SIG-M5 treated with dmso at 0.1 percent for 504 hours (cell line): ENCODE data around the gene HAUS2.
"Not testable (repeated sequence)": the region's sequence is repeated elsewhere in the genome, so short reads cannot be mapped to it uniquely, and the experiment has no call there.

ENCODE experiments used
- DNase-seq: peaks from one replicate; lab custom pipeline; 2025; ENCODE audit not compliant: unreplicated experiment; lab: John Stamatoyannopoulos, UW

Gene HAUS2

GRCh38 chr15:42548249-42549031, at the start of gene HAUS2, which contains the start of gene LRRC57:
Gene HAUS2 (plus strand): TSS chr15:42548838. CDS start chr15:42548873, 35 bp downstream.
Gene LRRC57 (minus strand): TSS chr15:42548793. CDS start chr15:42548434, 359 bp downstream.
- DNase-seq: peak; percentile 64

DNA sequence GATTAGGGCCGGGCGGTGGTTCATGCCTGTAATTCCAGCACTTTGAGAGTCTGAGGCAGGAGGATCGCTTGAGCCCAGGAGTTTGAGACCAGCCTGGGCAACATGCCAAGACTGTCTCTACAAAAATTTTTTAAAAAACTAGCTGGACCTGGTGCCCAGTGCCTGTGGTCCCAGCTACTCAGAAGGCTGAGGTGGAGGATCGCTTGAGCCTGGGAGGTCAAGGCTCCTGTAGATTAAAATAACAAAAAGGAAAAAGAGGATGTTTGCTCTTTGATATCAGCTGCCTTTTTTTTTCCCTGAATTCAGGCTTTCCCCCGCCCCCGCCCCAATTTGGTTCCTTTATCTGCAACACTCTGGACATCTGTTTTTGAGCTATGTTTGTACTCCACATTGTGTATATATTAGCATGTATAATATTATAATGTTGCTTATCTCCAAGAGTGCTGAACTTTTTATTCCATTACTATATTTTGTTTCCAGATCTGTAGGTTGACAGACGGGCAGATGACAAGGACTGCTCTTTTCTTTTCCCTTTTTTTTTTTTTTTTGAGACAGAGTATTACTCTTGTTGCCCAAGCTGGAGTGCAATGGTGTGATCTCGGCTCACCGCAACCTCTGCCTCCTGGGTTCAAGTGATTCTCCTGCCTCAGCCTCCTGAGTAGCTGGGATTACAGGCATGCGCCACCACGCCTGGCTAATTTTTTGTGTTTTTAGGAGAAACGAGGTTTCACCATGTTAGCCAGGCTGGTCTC, 48.6 kb upstream of the HAUS2 start:
- no peak for DNase-seq

GRCh38 chr15:42502477-42502876, 46.2 kb upstream of the HAUS2 start:
- no peak for DNase-seq

DNA sequence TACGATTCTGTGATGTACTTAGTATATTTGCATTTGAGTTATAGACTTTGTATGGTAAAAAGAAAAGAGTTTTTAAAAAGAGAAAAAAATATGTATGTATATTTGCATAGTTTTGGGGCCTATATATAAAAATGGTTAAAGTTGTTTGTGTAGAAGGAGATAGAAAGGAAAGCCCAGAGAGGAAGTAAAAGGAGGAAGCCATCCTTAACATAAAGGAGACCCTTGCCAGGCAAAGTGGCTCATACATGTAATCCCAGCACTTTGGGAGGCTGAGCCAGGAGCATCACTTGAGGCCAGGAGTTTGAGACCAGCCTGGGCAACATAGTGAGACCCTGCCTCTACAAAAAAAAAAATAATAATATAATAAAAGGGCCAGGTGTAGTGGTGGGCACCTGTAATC, 44.8 kb upstream of the HAUS2 start:
- DNase-seq: peak; percentile 12

GRCh38 chr15:42504631-42505030, 44.0 kb upstream of the HAUS2 start:
- DNase-seq: no peak

GRCh38 chr15:42507514-42507913, 41.1 kb upstream of the HAUS2 start:
- DNase-seq: no peak

DNA sequence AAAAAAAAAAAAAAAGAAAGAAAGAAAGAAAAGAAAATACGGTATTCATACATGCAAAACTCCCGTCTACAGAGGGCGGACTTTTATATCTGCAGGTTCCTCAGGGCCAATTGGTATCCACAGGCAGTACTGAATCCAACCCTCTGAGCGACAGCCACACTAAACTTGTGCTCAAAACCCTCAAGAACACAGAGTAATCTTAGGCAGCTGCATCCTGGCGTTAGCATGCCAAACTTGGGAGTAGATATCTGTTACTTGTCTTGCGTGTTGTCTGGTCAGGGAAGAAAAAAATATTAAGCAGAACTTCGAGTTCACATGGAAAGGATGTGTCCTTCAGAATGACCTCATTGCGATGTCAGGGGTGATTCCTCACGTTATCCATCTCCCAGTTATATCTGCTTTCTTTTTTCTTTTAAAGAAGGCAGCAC, 40.4 kb upstream of the HAUS2 start:
- DNase-seq: no peak

- DNase-seq: no peak
Observed at GRCh38 chr15:42510258-42511006, 38.2 kb upstream of the HAUS2 start.

DNA sequence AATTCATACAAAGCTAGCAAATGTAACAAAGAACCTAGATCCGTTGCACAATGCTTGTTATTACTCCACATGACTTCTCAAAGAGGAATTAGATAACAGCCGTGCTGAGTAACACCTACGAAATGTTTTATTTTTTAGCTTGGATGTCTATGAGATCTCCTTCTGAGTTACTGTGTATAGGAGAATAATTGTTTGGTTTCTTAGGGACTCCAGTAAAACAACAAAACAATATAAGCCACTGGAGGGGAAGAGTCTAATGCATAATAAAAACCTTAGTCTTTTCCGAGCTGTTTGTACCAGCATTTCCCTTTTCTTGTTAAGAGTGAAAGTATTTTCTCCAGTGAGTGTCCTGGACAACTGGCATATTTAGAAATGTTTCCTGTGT, 37.6 kb upstream of the HAUS2 start:
- peak; percentile 58 for DNase-seq

GRCh38 chr15:42523331-42523730, 25.3 kb upstream of the HAUS2 start:
- no peak for DNase-seq

DNA sequence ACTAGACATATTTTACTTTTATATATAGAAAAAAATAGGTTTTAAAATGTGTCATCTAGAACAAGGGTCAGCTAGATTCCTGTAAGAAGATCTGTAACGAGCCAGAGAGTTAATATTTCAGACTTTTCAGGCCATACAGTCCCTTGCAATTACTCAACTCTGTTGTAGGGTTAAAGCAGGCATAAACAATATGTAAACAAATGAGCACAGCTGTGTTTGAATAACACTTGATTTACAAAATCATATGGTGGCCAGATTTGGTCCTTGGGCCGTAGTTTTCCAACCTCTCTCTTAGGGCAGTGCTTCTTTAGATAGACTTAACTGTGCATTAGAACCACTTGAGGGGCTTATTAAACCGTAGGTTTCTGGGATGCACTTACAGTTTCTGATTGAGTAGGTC, 19.7 kb upstream of the HAUS2 start:
- no peak for DNase-seq

DNA sequence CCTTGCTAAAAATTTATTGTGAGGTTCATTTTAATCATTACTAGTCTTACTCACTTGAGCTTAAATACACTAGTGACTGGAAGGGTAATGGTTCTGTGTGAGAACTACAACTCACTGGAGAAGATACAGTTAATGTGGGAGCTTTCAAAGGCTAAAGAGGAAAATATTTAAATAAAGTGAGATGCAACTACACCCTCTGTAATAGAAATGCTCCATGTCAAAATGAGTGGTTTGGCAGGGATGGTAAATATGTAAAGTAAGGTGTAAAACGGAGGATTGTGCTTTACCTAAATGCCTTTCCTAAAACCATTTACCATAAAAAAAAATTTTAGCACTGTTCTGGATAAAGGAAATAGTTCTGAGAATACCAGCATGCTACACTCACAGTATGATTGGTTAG, 15.4 kb upstream of the HAUS2 start:
- no peak for DNase-seq

DNA sequence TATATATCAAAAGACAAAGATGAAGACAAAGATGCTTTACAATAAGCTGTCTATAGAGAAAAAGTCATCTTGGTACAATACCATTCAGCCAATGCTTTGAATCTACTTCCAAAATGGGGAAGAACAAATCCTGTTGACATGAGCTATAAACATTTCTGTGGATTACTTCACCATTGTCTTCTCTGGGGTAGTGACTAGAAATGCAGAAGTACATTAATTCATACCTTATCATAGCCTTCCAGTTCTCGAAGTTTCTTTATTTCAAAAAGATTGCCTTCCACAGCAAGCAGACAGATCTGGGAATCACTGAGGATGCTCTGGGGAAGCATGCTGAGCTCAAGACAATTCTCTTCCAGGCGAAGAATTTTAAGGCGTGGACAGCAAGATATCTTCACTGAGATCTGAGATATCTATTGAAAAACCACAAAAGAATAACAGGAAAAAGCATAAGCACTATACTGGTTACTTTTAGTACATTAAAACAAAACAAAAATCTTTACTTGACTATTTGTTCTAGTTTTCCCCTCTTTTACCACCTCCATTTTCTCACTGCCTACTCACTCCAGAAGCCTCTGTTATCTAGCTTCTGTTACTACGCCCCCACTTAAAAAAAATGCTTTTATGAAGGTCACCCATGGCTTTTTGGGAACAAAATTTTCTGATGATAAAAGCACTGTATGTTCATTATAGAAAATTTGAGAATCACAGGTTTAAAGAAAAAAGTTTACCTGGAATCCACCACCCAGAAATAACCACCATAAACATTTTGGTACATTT, 3.6 kb upstream of the HAUS2 start:
- DNase-seq: peak; percentile 63

DNA sequence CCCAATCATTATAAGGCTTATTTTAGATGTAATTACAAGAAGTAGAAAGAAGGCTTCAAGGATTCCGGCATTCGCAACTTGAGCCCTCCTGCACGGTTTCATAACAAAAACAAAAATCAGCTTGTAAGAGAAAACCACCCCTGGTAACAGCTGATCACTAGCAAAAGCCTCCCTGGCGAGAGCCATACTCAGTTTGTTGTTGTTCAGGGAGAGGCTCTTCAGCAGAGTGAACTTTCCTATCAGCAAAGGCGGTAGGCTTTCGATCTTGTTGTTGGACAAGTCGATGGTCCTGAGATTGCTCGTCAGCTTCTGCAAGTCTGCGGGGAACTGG, 755 bp upstream of the HAUS2 start:
- peak; percentile 19 for DNase-seq

- peak; percentile 51 for DNase-seq
Observed at GRCh38 chr15:42549032-42549491, 424 bp downstream of the HAUS2 start.

DNA sequence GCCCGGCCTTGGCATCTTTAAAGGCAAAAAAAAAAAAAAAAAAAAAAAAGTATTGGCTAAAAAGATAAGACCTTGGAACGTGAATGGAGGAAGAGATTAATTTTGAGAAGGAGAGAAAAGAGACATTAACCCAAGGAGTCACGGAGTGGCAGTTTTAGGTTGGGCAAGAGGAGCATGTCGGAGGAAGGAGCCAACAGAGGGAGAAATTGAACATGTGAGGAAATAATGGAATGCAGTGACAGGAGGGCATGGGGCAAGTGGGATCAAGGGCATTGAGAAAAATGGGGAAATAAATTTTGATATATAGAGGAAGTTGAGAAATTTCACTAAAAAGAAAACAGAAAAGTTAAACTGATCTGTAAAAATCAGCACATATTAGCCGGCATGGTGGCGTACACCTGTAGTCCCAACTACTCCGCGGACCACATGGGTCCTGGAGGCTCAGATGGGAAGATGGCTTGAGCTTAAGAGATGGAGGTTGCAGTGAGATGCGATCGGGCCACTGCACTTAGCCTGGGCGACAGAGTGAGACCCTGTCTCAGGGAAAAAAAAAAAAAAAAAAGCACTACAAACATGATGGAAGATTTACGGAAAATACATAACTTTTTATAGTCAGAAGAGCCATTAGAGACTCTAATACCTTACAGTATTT, 1.2 kb downstream of the HAUS2 start:
- DNase-seq: peak; percentile 42

DNA sequence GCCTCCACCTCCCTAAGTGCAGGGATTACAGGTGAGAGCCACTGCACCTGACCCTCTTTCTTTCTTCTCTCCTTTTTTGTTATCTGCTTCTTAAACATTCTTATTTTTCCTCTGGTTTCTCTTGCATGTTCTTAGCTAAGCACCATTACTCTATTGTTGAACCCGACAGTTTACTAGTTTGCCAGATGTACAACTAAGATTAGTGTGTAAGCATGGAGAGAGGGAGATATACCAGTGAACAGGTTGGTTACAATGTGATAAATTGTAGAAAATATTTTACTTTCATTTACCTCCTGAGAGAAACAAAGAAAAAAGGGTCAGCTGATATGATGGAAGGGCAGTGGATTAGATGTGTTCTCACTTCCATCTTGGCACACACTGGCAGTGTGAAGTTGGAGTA, 4.9 kb downstream of the HAUS2 start:
- DNase-seq: no peak

GRCh38 chr15:42556550-42557207, 8.0 kb downstream of the HAUS2 start:
- not testable (repeated sequence) for DNase-seq

DNA sequence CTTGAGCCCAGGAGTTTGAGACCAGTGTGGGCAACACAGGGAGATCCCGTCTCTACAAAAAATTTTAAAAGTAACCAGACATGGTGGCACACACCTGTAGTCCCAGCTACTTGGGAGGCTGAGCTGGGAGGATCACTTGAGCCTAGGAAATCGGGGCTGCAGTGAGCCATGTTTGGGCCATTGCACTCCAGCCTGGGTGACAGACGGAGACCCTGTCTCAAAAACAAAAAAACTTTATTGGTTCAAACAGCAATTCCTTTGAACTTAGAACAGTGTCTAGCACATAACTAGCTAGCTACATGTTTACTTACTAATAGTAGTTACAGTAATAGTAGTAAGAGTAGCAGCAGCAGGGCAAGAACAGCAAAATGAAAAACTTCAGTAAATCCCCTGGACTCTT, 10.1 kb downstream of the HAUS2 start:
- no peak for DNase-seq
